HepG2 (cell line): ENCODE results near the gene SHLD1. TPM values are rescaled to one million over a fixed set of nuclear protein-coding genes. Genes with fewer than 3 reads are reported as not detected.

ENCODE experiments used
- FOXA3 ChIP-seq: IDR thresholded peaks from 2 replicates; pipeline ENCODE4 v1.6.1; 2016; ENCODE audit warnings: missing genetic modification reagents, missing compliant biosample characterization
- FOXK2 ChIP-seq: fragments of 450-650 bp; IDR thresholded peaks from 2 replicates; pipeline ENCODE4 v1.6.1; 2016
- HMGA1 ChIP-seq: sonication (generic); formaldehyde crosslinking; conservative IDR thresholded peaks from 2 replicates; pipeline ENCODE4 v1.4.0; 2020; ENCODE audit warnings: missing genetic modification reagents
- JDP2 ChIP-seq: sonication (generic); formaldehyde crosslinking; IDR thresholded peaks from 2 replicates; pipeline ENCODE4 v1.8.1; 2022; ENCODE audit warnings: missing genetic modification reagents, borderline replicate concordance
- JUN ChIP-seq: sonication (generic); formaldehyde crosslinking; IDR thresholded peaks from 2 replicates; pipeline ENCODE4 v1.4.0; 2020; ENCODE audit warnings: mild to moderate bottlenecking, missing genetic modification reagents
- MTA3 ChIP-seq: sonication (generic); formaldehyde crosslinking; IDR thresholded peaks from 2 replicates; pipeline ENCODE4 v1.4.0; 2020; ENCODE audit warnings: missing genetic modification reagents
- NFAT5 ChIP-seq: sonication (generic); formaldehyde crosslinking; IDR thresholded peaks from 2 replicates; pipeline ENCODE4 v1.4.0; 2020; ENCODE audit warnings: missing genetic modification reagents
- NR2C2 ChIP-seq: sonication (generic); formaldehyde crosslinking; IDR thresholded peaks from 2 replicates; pipeline ENCODE4 v1.4.0; 2020; ENCODE audit warnings: missing genetic modification reagents, mild to moderate bottlenecking, moderate library complexity, borderline replicate concordance
- NR2F2 ChIP-seq: IDR thresholded peaks from 2 replicates; pipeline ENCODE4 v1.6.1; 2012; ENCODE audit warnings: low read depth, inconsistent platforms, borderline replicate concordance
- PAF1 ChIP-seq: IDR thresholded peaks from 2 replicates; pipeline ENCODE4 v1.6.1; 2016; ENCODE audit warnings: missing genetic modification reagents, missing compliant biosample characterization
- PAX8 ChIP-seq: sonication (generic); formaldehyde crosslinking; IDR thresholded peaks from 2 replicates; pipeline ENCODE4 v1.8.0; 2022; ENCODE audit warnings: mild to moderate bottlenecking, missing genetic modification reagents, borderline replicate concordance
- THAP11 ChIP-seq: IDR thresholded peaks from 2 replicates; pipeline ENCODE4 v1.6.1; 2016; ENCODE audit warnings: missing biosample characterization, missing genetic modification reagents
- ZMYM2 ChIP-seq: sonication (generic); formaldehyde crosslinking; IDR thresholded peaks from 2 replicates; pipeline ENCODE4 v1.8.0; 2022; ENCODE audit warnings: mild to moderate bottlenecking, missing genetic modification reagents
- ZMYM4 ChIP-seq: sonication (generic); formaldehyde crosslinking; IDR thresholded peaks from 2 replicates; pipeline ENCODE4 v1.8.1; 2023; ENCODE audit warnings: mild to moderate bottlenecking, missing genetic modification reagents
- ZNF224 ChIP-seq: sonication (generic); formaldehyde crosslinking; IDR thresholded peaks from 2 replicates; pipeline ENCODE4 v1.5.0; 2020; ENCODE audit warnings: mild to moderate bottlenecking, missing genetic modification reagents
- ZNF251 ChIP-seq: sonication (generic); formaldehyde crosslinking; IDR thresholded peaks from 2 replicates; pipeline ENCODE4 v1.9.0; 2021; ENCODE audit warnings: mild to moderate bottlenecking, missing genetic modification reagents
- ZNF275 ChIP-seq: sonication (generic); formaldehyde crosslinking; IDR thresholded peaks from 2 replicates; pipeline ENCODE4 v1.8.0; 2022; ENCODE audit warnings: missing genetic modification reagents, mild to moderate bottlenecking, inconsistent platforms, borderline replicate concordance
- ZNF512 ChIP-seq: sonication (generic); formaldehyde crosslinking; IDR thresholded peaks from 2 replicates; pipeline ENCODE4 v1.4.0; 2020; ENCODE audit warnings: mild to moderate bottlenecking, missing genetic modification reagents
- ZNF652 ChIP-seq: IDR thresholded peaks from 2 replicates; pipeline ENCODE4 v1.6.1; 2016; ENCODE audit warnings: low read depth, borderline replicate concordance
- ZNF678 ChIP-seq: sonication (generic); formaldehyde crosslinking; IDR thresholded peaks from 2 replicates; pipeline ENCODE4 v1.4.0; 2020; ENCODE audit warnings: mild to moderate bottlenecking, missing genetic modification reagents
- ZNF720 ChIP-seq: sonication (generic); formaldehyde crosslinking; IDR thresholded peaks from 2 replicates; pipeline ENCODE4 v1.4.0; 2020; ENCODE audit warnings: missing genetic modification reagents
- ZNF782 ChIP-seq: sonication (generic); formaldehyde crosslinking; IDR thresholded peaks from 2 replicates; pipeline ENCODE4 v1.4.0; 2020; ENCODE audit warnings: missing genetic modification reagents, mild to moderate bottlenecking, borderline replicate concordance
- ZNF788 ChIP-seq: sonication (generic); formaldehyde crosslinking; IDR thresholded peaks from 2 replicates; pipeline ENCODE4 v1.5.0; 2020; ENCODE audit warnings: mild to moderate bottlenecking, missing genetic modification reagents, borderline replicate concordance
- ZNF891 ChIP-seq: sonication (generic); formaldehyde crosslinking; IDR thresholded peaks from 2 replicates; pipeline ENCODE4 v1.5.0; 2020; ENCODE audit warnings: mild to moderate bottlenecking, missing genetic modification reagents
- polyA plus RNA-seq, 8 experiments: library from polyadenylated mRNA; depleted of rRNA in 3 of 8; stranded (reverse) in 7 of 8; unstranded in 1 of 8; fragments of >200 nt; fragmentation: Illumina TruSeq in 4 of 8; extraction: Trizol in 4 of 8; gene quantifications; 2 replicates each; pipeline versions ENCODE4 v1.2.1 to v1.2.3, GENCODE V29; 2011 to 2016; ENCODE audit warnings: low read depth in 4 of 8, missing spikeins in 1 of 8, mixed read lengths in 1 of 8; ENCODE audit not compliant: insufficient read depth in 1 of 8
- total RNA-seq, 5 experiments: library from RNA; depleted of rRNA; stranded (reverse); fragments of >200 nt; fragmentation: Illumina TruSeq; extraction: Trizol; gene quantifications; 2 replicates each; pipeline ENCODE4 v1.2.3, GENCODE V29; 2016; ENCODE audit warnings: low read depth in 1 of 5

SHLD1 gene
- total and polyA plus RNA-seq, 2 of the 13 experiments (the other 11 are each of a cell fraction or from before 2014, with no cell fraction given), result 8.9 to 10.0 TPM

GRCh38 chr20:5714261-5715041, 35.8 kb upstream of the SHLD1 start (continued):
- TF ChIP-seq HMGA1 (CRISPR knock-in tag) (no peak), ZNF782 (CRISPR knock-in tag) (no peak), ZNF652 (CRISPR knock-in tag) (no peak), JDP2 (no peak), PAX8 (CRISPR knock-in tag) (no peak), ZNF512 (CRISPR knock-in tag) (no peak), MTA3 (CRISPR knock-in tag) (no peak), ZNF678 (CRISPR knock-in tag) (no peak), ZMYM4 (CRISPR knock-in tag) (no peak), ZNF788 (CRISPR knock-in tag) (peak; percentile 80; the same call in 1 of the 2 replicates), PAF1 (CRISPR knock-in tag) (no peak), NFAT5 (CRISPR knock-in tag) (no peak), ZNF251 (CRISPR knock-in tag) (no peak), NR2C2 (CRISPR knock-in tag) (no peak), THAP11 (CRISPR knock-in tag) (peak; percentile 27; the same call in 1 of the 2 replicates), ZMYM2 (CRISPR knock-in tag) (no peak), FOXK2 (0 out of 2 replicates have a peak, but pooled peaks have one; percentile 50), ZNF275 (CRISPR knock-in tag) (no peak), JUN (CRISPR knock-in tag) (no peak), ZNF224 (CRISPR knock-in tag) (no peak), ZNF891 (CRISPR knock-in tag) (no peak), FOXA3 (CRISPR knock-in tag) (peak; percentile 96), ZNF720 (CRISPR knock-in tag) (no peak), NR2F2 (peak; percentile 52; the same call in 1 of the 2 replicates)
